ENCODE measurements around the gene GAGE10.
"Not testable (repeated sequence)": the region's sequence is repeated elsewhere in the genome, so short reads cannot be mapped to it uniquely, and the experiment has no call there.

GAGE10 gene

DNA sequence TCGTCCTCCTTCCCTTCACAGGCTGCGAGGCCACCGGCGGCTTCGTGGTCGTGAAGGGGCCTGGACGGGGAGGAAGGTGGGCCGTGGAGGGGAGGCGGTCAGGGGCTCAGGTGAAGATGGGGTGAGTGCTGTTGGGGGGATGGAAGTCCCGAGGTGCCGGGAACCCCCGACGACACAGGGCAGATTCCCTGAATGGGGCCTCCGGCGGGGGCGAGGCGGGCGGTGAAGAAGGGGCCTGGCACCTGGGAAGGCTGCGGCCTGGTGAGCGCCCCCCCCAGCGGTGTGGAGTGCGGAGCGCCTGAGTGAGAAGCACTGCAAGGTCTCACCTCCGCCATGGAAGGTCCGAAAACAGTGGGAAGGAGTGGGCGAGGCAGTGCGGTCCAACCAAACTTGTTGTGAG, 18.8 kb downstream of the GAGE10 start:
- not testable (repeated sequence) for DNase-seq (ENCODE audit: low read depth, low spot score)

DNA sequence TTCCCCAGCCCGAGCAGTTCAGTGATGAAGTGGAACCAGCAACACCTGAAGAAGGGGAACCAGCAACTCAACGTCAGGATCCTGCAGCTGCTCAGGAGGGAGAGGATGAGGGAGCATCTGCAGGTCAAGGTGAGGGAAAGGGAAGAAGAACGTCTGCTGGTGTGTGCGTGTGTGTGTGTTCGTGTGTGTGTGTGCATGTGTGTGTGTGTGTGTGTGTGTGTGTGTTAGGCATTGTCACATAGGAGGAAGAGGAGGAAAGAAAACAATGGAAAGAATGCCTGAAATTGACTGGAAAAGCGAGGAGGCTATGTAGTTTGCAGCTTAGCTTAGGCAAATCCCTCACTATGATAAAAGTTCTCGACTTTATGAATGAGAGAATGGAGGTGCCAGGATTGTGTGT, 20.3 kb downstream of the GAGE10 start:
- DNase-seq (ENCODE audit: low read depth, low spot score): not testable (repeated sequence)

DNA sequence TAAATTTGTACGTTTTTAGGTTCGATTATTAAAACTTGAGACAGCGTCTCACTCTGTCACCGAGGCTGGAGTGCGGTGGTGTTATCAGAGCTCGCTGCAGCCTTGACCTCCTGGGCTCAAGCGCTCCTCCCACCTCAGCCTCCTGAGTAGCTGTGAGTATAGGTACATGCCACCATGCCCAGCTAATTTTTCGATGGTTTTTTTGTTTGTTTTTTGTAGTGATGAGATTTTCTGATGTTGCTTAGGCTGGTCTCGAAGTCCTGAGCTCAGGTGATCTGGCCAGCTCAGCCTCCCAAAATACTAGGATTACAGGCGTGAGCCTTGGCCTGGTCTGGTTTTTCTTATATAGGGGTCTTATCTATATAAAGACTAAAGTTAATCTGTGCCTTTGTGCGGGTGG, 27.0 kb downstream of the GAGE10 start:
- DNase-seq (ENCODE audit: low read depth, low spot score): not testable (repeated sequence)

DNA sequence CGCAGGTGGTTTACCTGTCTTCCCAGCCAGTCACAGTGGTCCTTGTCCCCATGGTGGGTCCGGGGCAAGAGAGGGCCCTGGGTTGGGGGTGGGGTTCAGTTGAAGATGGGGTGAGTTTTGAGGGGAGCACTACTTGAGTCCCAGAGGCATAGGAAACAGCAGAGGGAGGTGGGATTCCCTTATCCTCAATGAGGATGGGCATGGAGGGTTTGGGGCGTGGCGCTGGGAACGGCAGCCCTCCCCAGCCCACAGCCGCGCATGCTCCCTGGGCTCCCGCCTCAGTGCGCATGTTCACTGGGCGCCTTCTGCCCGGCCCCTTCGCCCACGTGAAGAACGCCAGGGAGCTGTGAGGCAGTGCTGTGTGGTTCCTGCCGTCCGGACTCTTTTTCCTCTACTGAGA, 27.8 kb downstream of the GAGE10 start, which contains the start of gene GAGE13:
TSS of gene GAGE13 (plus strand) at position 301 of the 400 bp plus-strand sequence. CDS start 1,156 bp downstream, outside the sequence.
- DNase-seq (ENCODE audit: low read depth, low spot score): not testable (repeated sequence)

DNA sequence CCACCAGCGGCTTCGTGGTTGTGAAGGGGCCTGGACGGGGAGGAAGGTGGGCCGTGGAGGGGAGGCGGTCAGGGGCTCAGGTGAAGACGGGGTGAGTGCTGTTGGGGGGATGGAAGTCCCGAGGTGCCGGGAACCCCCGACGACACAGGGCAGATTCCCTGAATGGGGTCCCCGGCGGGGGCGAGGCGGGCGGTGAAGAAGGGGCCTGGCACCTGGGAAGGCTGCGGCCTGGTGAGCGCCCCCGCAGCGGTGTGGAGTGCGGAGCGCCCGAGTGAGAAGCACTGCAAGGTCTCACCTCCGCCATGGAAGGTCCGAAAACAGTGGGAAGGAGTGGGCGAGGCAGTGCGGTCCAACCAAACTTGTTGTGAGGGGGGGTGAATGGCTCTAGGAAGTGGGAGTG, 28.4 kb downstream of the GAGE10 start:
- DNase-seq (ENCODE audit: low read depth, low spot score): not testable (repeated sequence)

DNA sequence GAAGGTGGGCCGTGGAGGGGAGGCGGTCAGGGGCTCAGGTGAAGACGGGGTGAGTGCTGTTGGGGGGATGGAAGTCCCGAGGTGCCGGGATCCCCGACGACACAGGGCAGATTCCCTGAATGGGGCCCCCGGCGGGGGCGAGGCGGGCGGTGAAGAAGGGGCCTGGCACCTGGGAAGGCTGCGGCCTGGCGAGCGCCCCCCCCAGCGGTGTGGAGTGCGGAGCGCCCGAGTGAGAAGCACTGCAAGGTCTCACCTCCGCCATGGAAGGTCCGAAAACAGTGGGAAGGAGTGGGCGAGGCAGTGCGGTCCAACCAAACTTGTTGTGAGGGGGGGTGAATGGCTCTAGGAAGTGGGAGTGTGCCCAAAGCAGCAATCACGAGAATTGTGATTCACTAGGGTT, 38.0 kb downstream of the GAGE10 start:
- not testable (repeated sequence) for DNase-seq (ENCODE audit: low read depth, low spot score)

DNA sequence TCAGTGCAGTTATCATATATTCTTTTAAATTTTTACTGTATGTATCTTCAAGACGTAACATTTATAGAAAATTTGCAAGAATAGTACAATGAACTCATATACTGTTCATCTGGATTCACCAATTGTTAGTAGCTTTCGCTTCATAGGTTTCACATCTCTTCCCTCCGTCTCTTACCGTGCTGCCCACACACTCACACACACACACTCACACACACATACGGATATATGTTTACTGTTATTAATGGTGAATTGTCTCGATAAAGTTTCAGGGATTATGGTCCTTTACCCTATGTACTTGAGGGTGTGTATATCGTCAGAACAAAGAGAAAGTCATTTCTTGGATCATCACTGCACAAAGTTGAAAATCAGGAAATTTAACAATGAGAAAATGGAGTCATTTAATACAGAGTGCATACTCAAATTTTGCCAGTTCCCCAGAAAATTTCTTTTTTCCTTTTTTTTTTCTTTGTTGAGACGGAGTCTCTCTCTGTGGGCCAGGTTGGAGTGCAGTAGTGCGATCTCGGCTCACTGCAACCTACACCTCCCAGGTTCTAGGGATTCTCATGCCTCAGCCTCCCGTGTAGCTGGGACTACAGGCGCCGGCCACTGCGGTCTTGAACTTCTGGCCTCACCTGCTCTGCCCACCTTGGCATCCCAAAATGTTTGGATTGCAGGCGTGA, 41.2 kb downstream of the GAGE10 start:
- DNase-seq (ENCODE audit: low read depth, low spot score): not testable (repeated sequence)

DNA sequence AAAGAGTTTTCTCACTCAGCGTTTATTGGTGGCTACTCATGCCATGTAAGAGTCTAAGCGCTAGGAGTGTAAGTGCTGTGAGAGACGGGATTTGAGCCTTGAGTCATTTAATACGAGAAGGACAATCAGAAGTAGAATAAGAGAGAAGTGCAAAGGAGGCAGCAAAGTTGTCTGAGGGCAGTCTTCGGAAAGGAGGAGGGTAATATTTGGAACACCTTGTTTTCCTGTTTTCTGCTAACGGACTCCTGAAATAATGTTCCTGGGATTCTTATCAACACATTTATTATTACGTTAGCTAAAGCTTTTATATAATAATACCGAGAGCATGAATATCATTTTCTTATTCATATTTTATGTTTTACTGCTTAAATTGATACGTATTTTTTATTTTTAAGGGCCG, 42.0 kb downstream of the GAGE10 start:
- not testable (repeated sequence) for DNase-seq (ENCODE audit: low read depth, low spot score)

DNA sequence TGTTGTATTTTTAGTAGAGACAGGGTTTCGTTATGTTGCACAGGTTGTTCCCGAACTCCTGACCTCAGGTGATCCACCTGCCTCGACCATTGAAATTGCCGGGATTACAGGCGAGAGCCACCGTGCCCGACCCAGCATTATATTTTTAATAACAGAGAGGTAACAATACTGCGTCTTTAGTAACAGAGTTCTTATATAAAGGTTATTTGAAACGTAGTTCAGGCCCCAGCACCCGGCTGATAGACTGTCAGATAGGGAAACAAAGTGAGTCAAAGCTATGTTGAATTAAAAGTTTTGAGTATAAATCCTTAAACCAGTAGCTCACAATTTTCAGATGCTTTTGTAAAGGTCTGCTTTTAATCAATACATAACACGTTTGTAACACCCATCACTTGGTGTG, 42.7 kb downstream of the GAGE10 start:
- DNase-seq (ENCODE audit: low read depth, low spot score): not testable (repeated sequence)
